GM19240 (cell line): Measurements from ENCODE around the gene PDE4D.

ENCODE experiments used
- DNase-seq: peaks from one replicate; pipeline ENCODE4 v3.0.0; 2011; ENCODE audit warnings: low spot score; ENCODE audit not compliant: insufficient read length

PDE4D gene

GRCh38 chr5:59126016-59126707 is 767.4 kb downstream of the PDE4D start:
- DNase-seq, result no peak

DNA sequence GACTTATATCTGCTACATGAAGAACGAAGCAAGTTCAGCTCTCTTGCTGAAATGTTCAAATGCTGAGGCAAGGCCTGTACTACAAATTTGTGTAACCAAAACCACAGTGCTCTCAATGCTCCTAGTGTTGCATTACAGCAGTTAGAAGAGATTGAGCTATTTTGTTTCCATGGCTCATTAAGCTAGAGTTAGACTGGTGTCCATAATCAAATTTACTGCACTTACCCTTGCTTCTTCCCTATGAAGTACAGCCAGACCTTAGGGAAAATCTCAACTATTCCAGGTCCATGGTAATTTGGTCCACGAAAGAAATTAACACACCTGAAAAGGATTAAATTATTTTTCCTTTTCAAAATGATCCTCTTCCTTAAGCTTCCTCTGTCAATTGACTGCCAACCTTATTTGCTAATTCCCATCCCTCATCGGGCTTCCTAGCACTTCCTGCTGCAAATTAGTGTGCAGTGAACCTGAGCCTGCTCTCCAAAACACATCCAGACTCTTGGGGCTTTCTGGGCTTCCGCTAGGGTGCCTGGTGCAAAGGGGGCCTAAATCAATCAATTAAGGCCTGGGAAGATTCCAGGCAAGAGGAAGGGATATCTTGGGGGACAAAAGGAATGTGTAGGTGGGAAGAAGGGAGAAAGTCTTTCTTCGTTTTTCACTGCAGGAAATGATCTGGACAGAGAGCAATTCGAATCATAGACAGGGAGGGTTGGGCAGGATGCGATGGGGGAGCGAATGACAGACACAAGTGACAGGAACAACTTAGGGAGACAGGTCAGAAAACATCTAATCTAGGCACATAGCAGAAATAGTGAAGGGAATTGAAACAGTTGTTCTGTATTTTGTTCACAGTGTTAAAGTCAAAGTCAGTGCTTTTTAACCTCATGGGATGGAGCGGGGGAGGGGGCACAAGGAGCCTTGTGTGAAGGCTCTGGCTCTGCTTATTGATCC is 768.2 kb downstream of the PDE4D start:
- DNase-seq, result no peak

DNA sequence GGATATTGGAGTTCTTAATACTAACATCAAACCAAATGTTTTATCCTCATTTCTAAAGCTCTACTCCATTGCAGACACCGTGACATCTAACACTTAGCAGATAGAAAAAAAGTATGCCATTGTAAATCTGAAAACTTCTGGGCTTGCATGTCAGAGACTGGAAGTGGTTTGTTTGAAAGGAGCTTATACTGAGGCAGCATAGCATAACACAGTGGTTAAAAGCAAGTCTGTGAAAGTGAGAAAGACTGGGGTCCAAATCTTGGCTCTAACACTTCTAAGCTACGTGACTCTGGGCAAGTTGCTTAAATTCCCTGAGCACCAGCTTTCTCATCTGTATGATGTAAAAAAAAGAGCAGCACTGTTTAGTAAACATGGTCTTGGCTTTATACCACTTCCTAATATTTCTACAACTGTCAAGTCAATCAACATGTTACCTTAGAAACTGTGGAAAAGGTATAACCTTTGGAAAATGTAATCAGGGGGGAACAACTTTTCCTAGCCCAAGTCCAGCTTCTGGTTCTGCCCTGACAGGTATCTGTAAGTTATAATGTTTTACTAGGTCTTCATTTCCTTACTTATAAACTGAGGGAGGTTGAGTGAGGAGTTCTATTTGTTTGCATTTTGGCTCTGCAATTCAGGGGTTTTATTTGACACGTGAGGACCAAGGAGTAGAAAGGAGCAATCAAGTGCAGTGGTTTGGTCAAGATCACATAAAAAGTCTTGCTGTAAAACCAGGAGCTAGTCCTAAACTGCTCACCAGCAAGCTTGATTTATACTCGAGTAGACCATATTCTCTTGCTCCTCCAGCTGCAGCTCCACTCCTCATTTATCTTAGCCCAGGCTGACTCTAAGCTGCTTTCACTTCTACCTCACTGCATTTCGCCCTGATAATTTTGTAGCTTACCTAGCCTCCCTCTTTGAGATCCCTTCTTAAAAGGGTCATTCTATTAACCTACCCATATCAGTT is 769.6 kb downstream of the PDE4D start:
- DNase-seq, result no peak

DNA sequence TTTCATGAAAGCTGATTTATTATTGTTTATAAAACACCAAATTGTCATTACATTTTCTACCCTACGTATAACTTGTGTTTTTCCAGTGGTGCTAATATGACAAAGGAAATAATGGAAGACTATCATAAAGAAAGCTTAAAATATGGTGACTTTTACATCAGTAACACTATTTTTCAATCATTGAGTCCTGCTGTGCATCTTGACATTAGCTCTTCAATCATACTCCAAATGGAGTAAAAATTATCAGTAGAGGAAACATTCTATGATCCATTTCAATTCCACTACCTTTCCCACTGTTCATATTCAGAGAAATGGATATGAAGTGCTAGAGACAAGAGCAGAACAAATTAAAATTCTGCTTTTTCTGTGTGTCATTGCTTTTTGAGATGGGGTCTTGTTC is 774.0 kb downstream of the PDE4D start:
- DNase-seq, result no peak

- no peak for DNase-seq
These were observed 776.2 kb downstream of the PDE4D start for GRCh38 chr5:59117320-59117719.

DNA sequence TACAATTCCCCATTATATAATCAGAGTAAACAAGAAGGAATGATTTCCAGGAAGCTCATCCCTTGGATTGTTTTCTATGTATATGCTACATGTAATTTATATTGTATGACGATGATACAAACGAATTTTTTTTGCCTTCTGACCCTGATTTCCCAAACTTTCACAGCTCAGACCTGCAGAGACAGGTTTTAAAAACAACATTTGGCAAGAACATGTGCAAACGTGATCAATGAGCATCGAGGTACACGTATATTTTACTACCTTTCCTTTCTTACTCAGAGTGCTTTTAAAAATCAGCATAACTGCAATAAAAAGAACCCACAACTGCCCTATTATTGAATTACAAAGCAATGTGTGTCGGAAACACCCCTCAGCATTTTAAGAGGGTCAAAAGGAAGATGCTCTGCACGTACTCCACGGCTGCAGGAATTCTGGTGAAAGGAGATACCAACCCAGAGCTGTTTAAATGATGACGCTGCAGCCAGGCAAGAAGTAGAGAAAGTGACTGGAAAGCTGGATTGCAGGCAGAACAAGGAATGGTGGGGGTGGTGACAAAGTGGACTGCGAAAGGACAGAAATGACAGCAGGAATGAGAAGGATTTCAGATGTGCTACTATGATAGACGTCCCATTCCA is 777.2 kb downstream of the PDE4D start:
- DNase-seq, result no peak

DNA sequence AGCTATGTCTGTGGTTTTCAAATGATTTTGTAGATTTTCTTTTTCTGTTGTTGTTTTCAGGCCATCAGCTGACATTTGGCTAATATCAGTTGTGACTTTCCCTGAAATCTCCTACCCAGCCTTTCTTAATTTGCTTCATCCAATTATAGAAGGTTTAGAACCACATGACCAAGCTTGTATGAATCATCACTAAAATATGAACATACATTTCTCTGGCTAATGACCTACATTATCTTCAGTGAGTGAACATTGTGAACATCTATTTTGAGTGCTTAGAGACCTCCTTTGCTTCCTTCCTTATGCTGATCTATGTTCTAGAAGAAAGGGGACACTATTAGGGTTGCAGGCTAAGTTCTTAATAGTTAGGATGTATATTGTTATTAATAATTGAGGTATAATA is 778.2 kb downstream of the PDE4D start:
- DNase-seq, result no peak

- no peak for DNase-seq
These were observed 784.1 kb downstream of the PDE4D start for GRCh38 chr5:59109383-59109782.

- DNase-seq, result no peak
These were observed 785.8 kb downstream of the PDE4D start for GRCh38 chr5:59107692-59108091.

DNA sequence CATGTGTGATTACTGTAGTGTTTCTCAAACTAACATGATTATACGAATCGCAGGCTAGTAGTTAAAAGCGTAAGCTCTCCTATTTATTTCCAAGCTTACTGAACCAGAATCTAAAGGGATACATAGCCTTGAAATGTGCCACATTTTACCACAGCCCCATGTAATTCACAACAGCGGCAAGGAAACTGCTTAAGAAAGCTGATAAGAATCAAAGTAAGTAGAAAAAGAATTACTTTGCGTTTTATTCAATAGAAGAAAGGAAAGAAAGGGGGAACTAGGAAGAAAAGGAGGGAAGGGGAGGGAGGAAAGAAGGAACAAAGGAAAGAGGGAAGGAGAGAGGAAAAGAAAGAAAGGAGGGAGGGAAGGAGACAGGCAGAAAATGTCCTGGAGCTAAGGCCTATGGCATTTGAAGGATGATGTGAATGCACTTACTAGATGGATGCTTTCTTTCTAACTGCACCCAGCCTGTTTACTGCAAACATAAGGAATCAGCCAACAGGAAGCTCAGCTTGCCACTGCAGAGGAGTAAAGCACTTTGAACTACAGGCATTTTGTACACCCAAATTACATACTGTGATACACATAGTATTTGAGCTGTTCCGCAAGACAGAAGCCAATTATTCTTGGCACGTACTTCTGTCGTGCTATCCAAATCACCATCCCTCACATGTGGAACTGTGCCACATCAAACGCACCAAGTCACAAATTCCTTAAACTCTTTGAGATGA is 789.0 kb downstream of the PDE4D start:
- no peak for DNase-seq

- DNase-seq, result no peak
These were observed 790.2 kb downstream of the PDE4D start for GRCh38 chr5:59103303-59103702.

- DNase-seq, result no peak
These were observed 791.1 kb downstream of the PDE4D start for GRCh38 chr5:59102437-59102836.

DNA sequence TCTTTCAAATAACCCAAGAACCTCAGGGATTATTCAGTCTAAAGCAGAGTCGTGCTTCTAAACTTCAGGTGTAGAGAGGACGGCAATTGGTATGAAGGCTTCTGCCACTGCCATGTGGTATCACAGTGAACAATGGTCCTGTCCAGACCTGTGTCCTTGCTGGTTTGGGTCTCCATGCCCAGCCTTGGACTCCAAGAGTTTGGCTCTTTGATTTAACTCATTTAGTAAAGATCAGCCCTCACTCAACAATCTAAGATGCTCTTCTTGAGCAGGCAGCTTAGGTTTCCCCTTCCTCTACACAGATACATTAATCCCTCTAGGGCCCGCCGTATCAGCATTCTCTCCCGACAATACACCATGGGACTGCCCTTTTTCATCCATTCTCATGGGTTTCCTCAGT is 792.7 kb downstream of the PDE4D start:
- DNase-seq, result no peak

- no peak for DNase-seq
These were observed 793.6 kb downstream of the PDE4D start for GRCh38 chr5:59099995-59100345.

- DNase-seq, result no peak
These were observed 794.1 kb downstream of the PDE4D start for GRCh38 chr5:59099270-59099994.

DNA sequence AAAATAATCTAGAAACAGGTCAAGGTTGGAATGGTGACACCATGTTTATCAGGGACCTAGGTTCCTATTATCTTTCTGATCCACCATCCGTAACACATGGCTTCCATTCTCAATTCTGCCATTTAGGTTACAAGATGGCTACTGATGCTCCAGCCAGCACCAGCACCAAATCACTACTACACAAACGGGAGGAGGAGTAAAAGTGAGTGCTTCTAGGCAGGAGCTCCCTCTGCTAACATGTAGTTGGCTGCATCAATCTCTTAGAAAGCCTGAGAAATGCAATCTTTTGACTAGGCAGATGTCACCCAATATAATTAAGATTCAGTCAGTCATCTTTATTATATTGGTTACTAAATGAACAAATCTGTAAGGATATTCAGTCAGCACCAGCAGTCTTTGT is 794.8 kb downstream of the PDE4D start:
- no peak for DNase-seq

- DNase-seq, result no peak
These were observed 795.8 kb downstream of the PDE4D start for GRCh38 chr5:59097712-59098111.

DNA sequence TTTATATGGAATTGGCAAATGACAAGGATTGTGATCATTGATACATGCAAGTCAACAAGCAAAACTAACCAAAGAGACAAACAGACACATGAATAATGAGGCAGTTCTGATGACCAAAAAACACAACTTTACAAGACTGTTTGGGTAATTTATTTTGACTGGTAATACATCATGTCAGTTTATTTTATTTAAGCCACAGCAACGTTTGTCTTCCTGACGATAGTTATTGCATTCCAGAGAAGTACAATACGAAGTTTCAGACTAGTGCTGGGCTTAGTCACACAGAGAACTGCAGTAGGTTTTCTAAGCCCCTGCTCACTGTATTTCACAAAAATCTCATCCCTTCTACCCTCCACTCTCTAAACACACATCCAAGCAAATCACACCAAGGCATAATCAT is 796.4 kb downstream of the PDE4D start:
- no peak for DNase-seq

- no peak for DNase-seq
These were observed 798.0 kb downstream of the PDE4D start for GRCh38 chr5:59095480-59095879.

- no peak for DNase-seq
These were observed 798.7 kb downstream of the PDE4D start for GRCh38 chr5:59094864-59095263.
